SJCRH30 (cell line): ENCODE data around the gene TIE1. TPM values are rescaled to one million over a fixed set of nuclear protein-coding genes. Genes with fewer than 3 reads are reported as not detected.

Experiments used
- DNase-seq, 2 experiments: peaks; one replicate each; pipeline ENCODE4 v3.0.0-alpha.2; 2015 to 2020
- H3K27ac ChIP-seq: fragments of 250-450 bp; sonication (Bioruptor Pico); 2 replicates; pipeline ENCODE4 v1.5.1; 2020; ENCODE audit warnings: mild to moderate bottlenecking, moderate library complexity
- H3K27me3 ChIP-seq: fragments of 250-450 bp; sonication (Bioruptor Pico); 2 replicates; pipeline ENCODE4 v1.5.1; 2020; ENCODE audit warnings: mild to moderate bottlenecking, moderate library complexity
- H3K36me3 ChIP-seq: fragments of 250-450 bp; sonication (Bioruptor Pico); 2 replicates; pipeline ENCODE4 v1.5.1; 2020; ENCODE audit warnings: mild to moderate bottlenecking, moderate library complexity
- H3K4me1 ChIP-seq: fragments of 250-450 bp; sonication (Bioruptor Pico); 2 replicates; pipeline ENCODE4 v1.5.1; 2020; ENCODE audit warnings: mild to moderate bottlenecking, moderate library complexity
- H3K4me3 ChIP-seq: fragments of 250-450 bp; sonication (Bioruptor Pico); 2 replicates; pipeline ENCODE4 v1.5.1; 2020; ENCODE audit warnings: mild to moderate bottlenecking, moderate library complexity
- H3K9me3 ChIP-seq: fragments of 250-450 bp; sonication (Bioruptor Pico); replicated peaks from 2 replicates; pipeline ENCODE4 v1.5.1; 2020; ENCODE audit warnings: mild to moderate bottlenecking, moderate library complexity
- total RNA-seq: library from RNA; depleted of rRNA; stranded (reverse); fragments of >200 nt; shearing (Covaris generic); gene quantifications from 2 replicates; pipeline ENCODE4 v1.2.3, GENCODE V29; 2014

TIE1 gene
- total RNA-seq, 1 experiment from 2014 or later: 1.5 TPM

DNA sequence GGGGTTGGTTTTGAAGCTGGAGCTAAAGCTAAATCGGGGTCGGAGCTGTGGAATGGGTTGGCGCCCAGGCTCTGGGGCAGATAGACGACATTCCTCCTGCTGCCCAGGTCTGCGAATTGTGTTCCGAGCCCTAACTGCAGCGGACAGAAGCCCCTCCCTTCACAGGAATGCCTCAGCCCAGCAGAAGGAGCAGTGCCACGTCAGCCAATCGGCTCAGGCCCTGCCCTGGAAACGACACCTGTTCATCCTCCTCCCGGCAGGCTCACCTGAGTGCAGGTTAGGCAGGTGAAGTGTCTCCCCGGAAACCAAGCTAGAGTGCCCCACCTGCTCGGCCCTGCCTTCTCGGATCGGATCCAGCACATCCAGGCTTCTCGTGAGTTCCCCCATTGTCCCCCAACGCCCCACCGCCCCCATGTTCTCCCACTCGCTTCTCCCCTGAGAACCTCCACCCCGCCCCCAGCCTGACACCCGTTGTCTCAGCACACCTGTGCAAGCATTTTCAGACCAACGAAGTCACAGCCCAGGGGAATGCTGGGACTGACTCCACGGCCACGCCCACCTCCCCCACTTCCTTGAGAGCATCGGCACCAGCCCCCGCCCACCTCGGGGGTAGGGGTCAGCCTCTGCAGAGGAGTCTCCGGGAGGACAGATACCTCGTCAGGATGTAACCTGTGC lies 30.2 kb upstream of the TIE1 start:
- Histone ChIP-seq H3K4me1 (no peaks in the 10 kb centered on the region), H3K9me3 (no peaks in the 10 kb centered on the region; the same call in 1 of the 2 replicates), H3K4me3 (no peak overlapping the region), H3K27ac (no peak overlapping the region), H3K36me3 (no peaks in the 10 kb centered on the region), H3K27me3 (0 out of 2 replicates have a peak, but pooled peaks cover 6% of the 10 kb centered on the region)
- no peak for DNase-seq

DNA sequence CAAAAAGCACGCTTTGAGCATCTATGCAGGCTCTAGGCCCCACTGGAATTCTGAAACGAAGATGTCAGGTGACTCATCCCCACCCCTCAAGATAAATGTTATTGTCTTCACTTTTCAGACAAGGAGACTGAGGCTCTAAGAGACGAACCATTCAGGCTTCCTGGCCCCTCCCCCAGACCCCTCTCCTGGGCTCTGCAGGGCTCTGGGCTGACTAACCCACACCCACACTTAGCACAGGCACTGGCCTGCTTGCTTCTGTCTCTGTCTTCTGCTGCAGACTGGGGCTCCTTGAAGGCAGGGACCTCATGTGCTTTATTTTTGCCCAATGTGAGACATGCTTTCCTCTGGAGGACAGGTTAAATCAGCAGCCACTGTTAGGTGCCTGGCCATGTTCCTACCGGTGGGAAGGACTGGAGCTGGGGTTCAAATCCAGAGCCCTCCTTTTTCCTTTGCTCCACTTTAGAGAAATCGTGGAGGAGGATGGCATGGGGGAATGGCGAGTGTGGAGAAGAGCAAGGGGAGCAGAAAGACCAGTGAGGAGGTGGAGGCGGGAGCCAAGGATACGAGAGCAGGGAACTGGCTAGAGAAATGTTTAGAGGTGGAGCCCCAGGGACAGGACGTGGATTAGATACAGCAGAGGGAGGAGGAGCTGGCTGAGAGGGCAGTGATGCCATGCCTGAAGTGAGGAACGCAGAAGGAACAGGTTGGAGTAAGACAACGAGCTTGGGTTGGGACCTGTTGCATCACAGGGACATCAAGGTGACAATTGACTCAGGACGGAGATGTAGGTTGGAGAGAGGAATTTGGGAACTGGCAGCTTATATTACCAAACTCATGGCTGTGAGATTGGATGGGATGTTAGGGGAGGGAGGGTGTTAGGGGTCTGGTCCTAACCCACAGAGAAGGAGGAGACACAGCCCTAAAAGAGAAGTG lies 29.3 kb upstream of the TIE1 start:
- DNase-seq: no peak
- H3K27me3 ChIP-seq: peaks cover 12% of the 10 kb centered on the region; the same call in 1 of the 2 replicates
- H3K9me3 ChIP-seq: no peaks in the 10 kb centered on the region; the same call in 1 of the 2 replicates
- H3K4me1 ChIP-seq: no peaks in the 10 kb centered on the region
- no peak overlapping the region for H3K4me3 ChIP-seq
- H3K36me3 ChIP-seq: no peaks in the 10 kb centered on the region
- no peak overlapping the region for H3K27ac ChIP-seq

DNA sequence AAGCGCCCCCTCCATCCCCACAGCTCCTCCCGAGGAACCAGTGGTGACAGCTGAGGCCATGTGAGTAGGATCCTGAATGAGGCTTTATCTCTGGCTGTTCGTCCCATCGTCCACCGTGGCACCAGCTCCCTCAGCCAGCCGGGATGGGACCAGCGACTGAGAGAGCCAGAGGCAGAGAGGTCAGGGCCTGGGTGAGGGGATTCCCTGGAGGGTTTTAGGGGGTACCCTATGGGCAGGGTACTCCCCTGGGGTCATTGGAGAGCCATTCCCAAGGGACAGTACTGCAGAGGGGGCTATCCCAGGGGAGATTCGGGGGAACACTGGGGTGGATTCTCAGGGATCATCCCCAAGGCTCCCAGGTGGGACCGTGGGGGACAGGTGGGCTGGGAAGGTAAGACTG lies 28.6 kb upstream of the TIE1 start:
- no peaks in the 10 kb centered on the region for H3K4me1 ChIP-seq
- DNase-seq: no peak
- H3K36me3 ChIP-seq: no peaks in the 10 kb centered on the region
- no peaks in the 10 kb centered on the region for H3K9me3 ChIP-seq
- no peak overlapping the region for H3K4me3 ChIP-seq
- H3K27ac ChIP-seq: no peak overlapping the region
- H3K27me3 ChIP-seq: peaks cover 12% of the 10 kb centered on the region; the same call in 1 of the 2 replicates

DNA sequence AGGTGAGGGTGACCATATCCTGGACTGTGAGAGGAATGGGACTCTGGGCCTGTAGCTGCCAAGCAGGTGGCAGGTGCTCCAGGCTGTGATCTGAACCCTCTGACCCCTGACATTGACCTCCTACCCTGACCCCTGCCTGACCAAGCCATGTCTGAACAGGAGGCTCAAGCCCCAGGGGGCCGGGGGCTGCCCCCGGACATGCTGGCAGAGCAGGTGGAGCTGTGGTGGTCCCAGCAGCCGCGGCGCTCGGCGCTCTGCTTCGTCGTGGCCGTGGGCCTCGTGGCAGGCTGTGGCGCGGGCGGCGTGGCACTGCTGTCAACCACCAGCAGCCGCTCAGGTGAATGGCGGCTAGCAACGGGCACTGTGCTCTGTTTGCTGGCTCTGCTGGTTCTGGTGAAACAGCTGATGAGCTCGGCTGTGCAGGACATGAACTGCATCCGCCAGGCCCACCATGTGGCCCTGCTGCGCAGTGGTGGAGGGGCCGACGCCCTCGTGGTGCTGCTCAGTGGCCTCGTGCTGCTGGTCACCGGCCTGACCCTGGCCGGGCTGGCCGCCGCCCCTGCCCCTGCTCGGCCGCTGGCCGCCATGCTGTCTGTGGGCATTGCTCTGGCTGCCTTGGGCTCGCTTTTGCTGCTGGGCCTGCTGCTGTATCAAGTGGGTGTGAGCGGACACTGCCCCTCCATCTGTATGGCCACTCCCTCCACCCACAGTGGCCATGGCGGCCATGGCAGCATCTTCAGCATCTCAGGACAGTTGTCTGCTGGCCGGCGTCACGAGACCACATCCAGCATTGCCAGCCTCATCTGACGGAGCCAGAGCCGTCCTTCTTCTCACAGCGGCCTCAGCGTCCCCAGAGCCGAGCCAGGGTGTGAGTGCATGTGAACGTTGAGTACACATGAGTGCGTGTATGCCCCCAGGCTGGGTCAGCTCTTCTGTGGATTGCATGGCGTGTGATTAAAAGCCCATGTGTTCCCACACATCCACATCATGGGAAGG lies 27.9 kb upstream of the TIE1 start:
- H3K27me3 ChIP-seq: peaks cover 12% of the 10 kb centered on the region; the same call in 1 of the 2 replicates
- no peak overlapping the region for H3K27ac ChIP-seq
- no peaks in the 10 kb centered on the region for H3K4me1 ChIP-seq
- no peak overlapping the region for H3K4me3 ChIP-seq
- no peak for DNase-seq
- no peaks in the 10 kb centered on the region for H3K9me3 ChIP-seq
- H3K36me3 ChIP-seq: no peaks in the 10 kb centered on the region

DNA sequence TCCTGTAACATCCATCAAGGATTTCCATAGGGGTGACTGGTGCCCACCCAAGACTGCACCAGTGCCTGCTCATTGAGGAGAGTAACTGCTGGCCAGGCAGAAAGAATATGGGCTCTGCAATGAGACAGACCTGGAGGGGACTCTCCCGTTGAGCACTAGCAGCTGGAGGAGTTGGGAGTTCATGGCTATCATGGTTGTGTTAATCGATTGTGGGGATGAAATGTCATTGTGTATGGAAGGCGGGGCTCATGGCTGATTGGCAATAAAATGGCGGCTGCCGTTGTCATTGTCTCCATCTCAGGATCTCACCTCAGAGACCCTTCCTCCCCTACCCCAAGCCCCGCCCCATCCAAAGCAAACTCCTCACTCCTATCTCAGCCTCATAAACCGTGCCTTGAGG lies 27.1 kb upstream of the TIE1 start:
- Histone ChIP-seq H3K4me1 (no peaks in the 10 kb centered on the region), H3K27ac (no peak overlapping the region), H3K4me3 (no peak overlapping the region), H3K27me3 (peaks cover 12% of the 10 kb centered on the region; the same call in 1 of the 2 replicates), H3K36me3 (no peaks in the 10 kb centered on the region), H3K9me3 (no peaks in the 10 kb centered on the region)
- no peak for DNase-seq

DNA sequence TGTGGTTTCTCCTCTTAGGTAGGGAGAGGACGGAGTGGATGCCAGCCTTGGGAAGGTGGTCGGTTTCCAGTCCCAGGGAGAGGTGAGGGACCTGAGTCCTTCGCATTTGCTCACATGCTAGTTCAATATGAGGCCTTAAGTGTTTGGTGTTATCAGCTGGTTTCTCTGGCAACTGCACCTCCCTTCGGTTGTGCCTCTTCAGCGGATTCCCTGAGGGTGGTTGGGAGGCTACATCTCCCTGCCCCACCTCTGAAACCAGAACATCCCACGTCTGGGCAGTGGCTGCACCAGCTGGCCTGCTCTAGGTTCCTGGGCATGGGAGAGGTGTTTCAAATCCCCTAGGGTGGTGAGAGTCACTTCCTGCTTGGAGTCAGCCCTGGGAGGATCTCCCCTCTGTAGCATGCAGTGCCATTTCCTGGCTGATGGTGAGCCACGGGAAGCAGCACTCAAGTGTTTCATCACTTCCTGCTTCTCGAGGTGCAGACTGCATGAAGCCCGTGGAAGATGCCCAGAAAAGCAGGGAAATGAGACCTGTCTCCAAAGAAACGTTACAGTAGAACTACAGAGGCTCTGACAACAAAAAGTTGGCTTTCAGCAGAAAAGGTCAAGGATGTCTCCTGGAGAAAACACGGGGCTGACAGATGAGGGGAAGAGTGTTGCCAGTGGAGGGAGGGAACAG lies 26.5 kb upstream of the TIE1 start:
- Histone ChIP-seq H3K9me3 (no peaks in the 10 kb centered on the region), H3K27me3 (peaks cover 12% of the 10 kb centered on the region; the same call in 1 of the 2 replicates), H3K27ac (no peak overlapping the region), H3K4me1 (no peaks in the 10 kb centered on the region), H3K4me3 (no peak overlapping the region), H3K36me3 (no peaks in the 10 kb centered on the region)
- peak; percentile 28 to 34 for DNase-seq

DNA sequence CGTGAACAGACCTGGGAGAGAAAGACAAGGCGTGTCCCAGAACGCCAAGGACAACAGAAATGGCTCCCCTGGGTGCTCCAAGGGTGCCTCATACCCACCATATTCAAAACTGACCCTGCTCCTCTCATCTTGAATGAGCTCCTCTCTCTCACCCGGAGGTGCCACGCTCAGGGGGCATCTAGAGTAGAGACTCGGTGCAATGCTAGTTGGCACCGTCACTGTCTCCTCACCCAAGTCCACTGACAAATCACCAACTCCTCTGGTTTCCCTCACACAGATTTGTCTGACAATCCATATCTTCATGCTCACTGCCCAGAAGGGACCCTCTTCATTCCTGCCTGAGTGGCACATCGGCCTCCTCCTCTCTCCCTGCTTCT lies 26.0 kb upstream of the TIE1 start:
- Histone ChIP-seq H3K36me3 (no peaks in the 10 kb centered on the region), H3K9me3 (no peaks in the 10 kb centered on the region), H3K4me1 (no peaks in the 10 kb centered on the region), H3K27me3 (peaks cover 12% of the 10 kb centered on the region; the same call in 1 of the 2 replicates), H3K4me3 (no peak overlapping the region), H3K27ac (no peak overlapping the region)
- DNase-seq: no peak

DNA sequence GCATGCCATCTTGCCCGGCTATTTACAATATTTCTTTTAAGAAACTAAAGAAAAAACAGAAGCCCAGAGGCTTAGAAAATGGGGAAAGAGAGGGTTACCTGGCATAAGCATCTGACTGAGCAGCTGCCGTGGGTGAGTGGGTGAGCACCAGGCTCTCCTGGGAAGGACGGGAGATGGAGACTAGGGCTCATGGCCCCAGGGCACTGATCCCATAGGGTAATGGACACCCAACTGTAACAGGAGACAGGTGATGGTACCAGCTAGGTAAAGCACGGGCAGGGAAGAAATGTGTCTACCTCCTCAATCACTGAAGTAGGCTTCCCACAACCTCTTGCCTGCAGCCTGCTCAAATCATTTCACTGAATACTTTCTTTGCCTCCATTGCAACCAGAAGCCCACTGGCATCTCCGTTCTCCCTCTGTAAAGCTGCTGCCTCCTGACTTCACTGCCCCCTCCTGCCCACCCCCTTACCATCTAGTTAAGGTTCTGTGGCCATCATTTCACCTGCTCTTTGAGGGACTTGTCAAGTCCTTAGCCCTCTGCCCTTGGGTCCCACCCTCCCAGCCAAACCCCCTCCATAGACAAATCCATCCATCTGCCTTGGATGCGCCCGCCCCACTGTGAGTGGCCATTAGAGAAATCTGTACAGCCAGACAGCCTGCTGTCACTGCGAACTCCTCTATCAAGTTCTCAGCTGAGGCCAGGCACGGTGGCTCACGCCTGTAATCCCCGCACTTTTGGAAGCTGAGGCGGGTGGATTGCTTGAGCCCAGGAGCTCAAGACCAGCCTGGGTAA lies 24.8 kb upstream of the TIE1 start:
- H3K4me3 ChIP-seq: no peak overlapping the region
- no peak overlapping the region for H3K27ac ChIP-seq
- H3K36me3 ChIP-seq: no peaks in the 10 kb centered on the region
- no peak for DNase-seq
- H3K27me3 ChIP-seq: peaks cover 10% of the 10 kb centered on the region; the same call in 1 of the 2 replicates
- no peaks in the 10 kb centered on the region for H3K4me1 ChIP-seq
- H3K9me3 ChIP-seq: no peaks in the 10 kb centered on the region

DNA sequence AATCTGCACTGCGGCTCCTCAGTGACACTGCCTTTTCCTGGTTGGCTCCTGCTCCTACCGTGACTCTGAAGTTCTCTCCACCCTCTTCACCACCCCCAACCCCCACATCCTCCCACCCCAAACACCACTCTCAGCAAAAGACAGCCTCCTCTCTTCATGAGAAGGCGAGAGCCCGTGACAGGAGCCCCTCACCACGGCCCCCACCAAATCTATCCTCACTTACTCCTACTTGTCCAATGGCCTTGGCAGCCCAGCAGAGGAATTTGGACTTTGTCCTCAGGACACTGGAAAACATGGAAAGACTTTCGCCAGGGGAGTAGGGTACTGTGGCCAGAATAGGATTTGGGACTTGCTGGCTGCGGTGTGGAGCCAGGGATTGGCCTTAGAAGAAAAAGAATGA lies 24.1 kb upstream of the TIE1 start:
- H3K9me3 ChIP-seq: no peaks in the 10 kb centered on the region
- no peak overlapping the region for H3K27ac ChIP-seq
- H3K4me1 ChIP-seq: no peaks in the 10 kb centered on the region
- no peaks in the 10 kb centered on the region for H3K36me3 ChIP-seq
- no peak overlapping the region for H3K4me3 ChIP-seq
- H3K27me3 ChIP-seq: peaks cover 6% of the 10 kb centered on the region; the same call in 1 of the 2 replicates
- no peak for DNase-seq

DNA sequence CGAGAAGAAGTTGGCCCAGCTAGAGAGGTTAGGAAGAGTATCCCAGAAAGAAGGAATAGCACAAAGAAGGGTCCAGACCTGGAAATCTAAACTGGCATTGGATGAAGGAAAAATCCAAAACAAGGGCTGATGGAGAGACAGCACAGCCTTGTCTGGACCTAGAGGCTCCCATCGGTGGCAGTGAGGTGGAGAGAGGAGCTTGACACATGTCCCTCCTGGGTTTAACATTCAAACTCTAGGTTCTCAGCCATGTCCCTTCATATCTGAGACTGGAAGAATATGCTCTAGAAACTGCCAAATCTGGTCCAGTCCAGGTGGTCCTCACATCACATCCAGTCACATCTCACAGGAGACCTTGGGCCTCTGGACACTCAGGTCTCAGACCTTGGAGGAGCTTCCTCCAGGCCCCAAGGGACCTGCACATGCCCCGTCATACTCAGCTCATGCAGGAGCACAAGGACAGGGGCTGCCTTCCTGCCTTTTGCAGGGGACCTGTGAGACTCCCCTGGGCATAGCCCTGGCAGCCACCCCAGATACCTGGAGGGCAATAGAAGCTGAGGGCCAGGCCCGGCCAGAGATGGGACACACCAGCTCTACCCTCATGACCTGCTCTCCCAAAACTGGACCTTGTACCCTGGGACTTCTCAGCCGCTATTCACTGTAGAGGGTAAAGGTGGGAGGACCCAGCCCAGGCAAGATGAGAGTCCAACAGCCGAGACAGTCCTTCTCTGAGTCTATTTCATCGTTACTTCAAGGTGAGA lies 23.5 kb upstream of the TIE1 start:
- no peak for DNase-seq
- H3K4me1 ChIP-seq: no peaks in the 10 kb centered on the region
- no peak overlapping the region for H3K27ac ChIP-seq
- H3K36me3 ChIP-seq: no peaks in the 10 kb centered on the region
- no peaks in the 10 kb centered on the region for H3K9me3 ChIP-seq
- H3K27me3 ChIP-seq: peaks cover 6% of the 10 kb centered on the region; the same call in 1 of the 2 replicates
- H3K4me3 ChIP-seq: no peak overlapping the region

DNA sequence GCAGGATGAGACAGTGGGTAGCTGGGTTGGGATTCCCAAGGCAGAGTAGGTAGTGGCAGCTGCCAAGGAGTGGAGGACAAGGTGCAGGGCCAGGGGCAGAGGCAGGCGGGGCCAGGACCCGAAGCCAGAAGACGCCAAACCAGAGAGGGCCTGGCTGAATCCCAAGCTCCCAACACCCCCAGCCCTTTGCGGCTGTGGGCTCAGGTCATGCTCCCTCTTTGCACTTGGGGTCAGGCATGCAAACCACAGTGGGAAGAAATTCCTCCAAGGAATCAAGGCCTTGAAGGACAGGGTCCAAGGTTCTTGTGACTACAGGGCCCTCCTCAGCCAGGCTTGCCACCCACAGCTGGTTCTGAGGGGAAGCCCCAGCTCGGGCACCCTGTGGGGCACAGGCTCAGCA lies 21.6 kb upstream of the TIE1 start:
- H3K4me3 ChIP-seq: no peak overlapping the region
- no peaks in the 10 kb centered on the region for H3K4me1 ChIP-seq
- no peak for DNase-seq
- peaks cover 6% of the 10 kb centered on the region; the same call in 1 of the 2 replicates for H3K27me3 ChIP-seq
- H3K36me3 ChIP-seq: no peaks in the 10 kb centered on the region
- H3K9me3 ChIP-seq: no peaks in the 10 kb centered on the region
- H3K27ac ChIP-seq: no peak overlapping the region

DNA sequence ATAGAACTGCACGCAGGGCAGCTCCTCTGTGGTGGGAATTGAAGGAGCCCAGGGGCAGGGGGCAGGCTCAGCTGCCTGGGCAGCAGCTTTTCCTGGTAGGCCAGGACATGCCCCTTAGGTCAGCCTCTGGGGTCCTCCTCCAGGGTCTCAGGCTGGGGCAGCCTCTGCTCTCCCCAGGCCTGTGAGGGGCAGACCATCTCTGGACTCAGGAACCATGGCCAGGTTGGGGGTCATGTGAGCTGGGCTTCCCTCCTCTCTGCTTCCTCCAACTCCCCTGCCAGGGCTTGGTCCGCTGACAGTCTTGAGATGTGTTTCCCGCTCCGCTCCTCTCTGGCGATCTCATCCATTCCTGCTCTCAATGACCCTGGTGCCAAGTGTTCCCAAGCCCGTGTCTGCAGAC lies 21.1 kb upstream of the TIE1 start:
- H3K27me3 ChIP-seq: peaks cover 6% of the 10 kb centered on the region; the same call in 1 of the 2 replicates
- H3K27ac ChIP-seq: no peak overlapping the region
- H3K36me3 ChIP-seq: no peaks in the 10 kb centered on the region
- H3K9me3 ChIP-seq: no peaks in the 10 kb centered on the region
- H3K4me1 ChIP-seq: no peaks in the 10 kb centered on the region
- no peak overlapping the region for H3K4me3 ChIP-seq
- no peak for DNase-seq

DNA sequence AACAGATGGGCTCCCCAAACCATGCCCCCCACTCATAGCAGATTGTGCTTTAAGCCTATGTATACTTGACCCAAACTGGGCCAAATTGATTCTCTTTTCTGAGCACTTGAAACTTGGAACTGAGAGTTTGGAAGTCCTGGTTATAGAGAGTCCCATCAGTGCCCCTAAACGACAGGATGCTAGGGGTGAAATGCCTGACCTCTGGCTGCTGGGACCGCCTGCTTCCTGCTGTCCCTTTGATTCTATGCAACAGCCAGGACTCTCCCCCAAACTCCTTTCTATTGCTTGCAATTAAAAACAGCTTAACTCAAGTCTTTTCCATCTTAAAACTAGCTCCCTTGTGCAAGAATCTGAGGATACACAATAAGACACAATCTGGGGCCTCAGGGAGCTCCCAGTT lies 20.1 kb upstream of the TIE1 start:
- Histone ChIP-seq H3K36me3 (no peaks in the 10 kb centered on the region), H3K4me3 (no peak overlapping the region), H3K27me3 (peaks cover 6% of the 10 kb centered on the region; the same call in 1 of the 2 replicates), H3K27ac (no peak overlapping the region), H3K4me1 (no peaks in the 10 kb centered on the region), H3K9me3 (no peaks in the 10 kb centered on the region)
- no peak for DNase-seq
